NOMO-1 treated with DMSO at 0.1 percent for 48 hours (cell line): ENCODE results near the gene CST9L.
"Not testable (repeated sequence)": the region's sequence is repeated elsewhere in the genome, so short reads cannot be mapped to it uniquely, and the experiment has no call there.

Source experiments
- DNase-seq: peaks from one replicate; lab custom pipeline; 2025; ENCODE audit not compliant: unreplicated experiment; lab: John Stamatoyannopoulos, UW

CST9L gene

GRCh38 chr20:23586735-23587525 is 18.6 kb upstream of the CST9L start:
- DNase-seq: no peak

- no peak for DNase-seq
Observed at GRCh38 chr20:23585808-23586734, 17.8 kb upstream of the CST9L start.

- DNase-seq: no peak
Observed at GRCh38 chr20:23585449-23585807, 17.1 kb upstream of the CST9L start.

- no peak for DNase-seq
Observed at GRCh38 chr20:23584434-23585199, 16.3 kb upstream of the CST9L start.

- DNase-seq: no peak
Observed at GRCh38 chr20:23583526-23583925, 15.2 kb upstream of the CST9L start.

GRCh38 chr20:23582293-23582692 is 14.0 kb upstream of the CST9L start:
- no peak for DNase-seq

GRCh38 chr20:23581833-23582232 is 13.5 kb upstream of the CST9L start:
- not testable (repeated sequence) for DNase-seq

- no peak for DNase-seq
Observed at GRCh38 chr20:23574977-23575376, 6.7 kb upstream of the CST9L start.

- DNase-seq: no peak
Observed at GRCh38 chr20:23570178-23570760, 2.0 kb upstream of the CST9L start.

- no peak for DNase-seq
Observed at GRCh38 chr20:23569570-23569969, 1.3 kb upstream of the CST9L start.

GRCh38 chr20:23568971-23569330 is 667 bp upstream of the CST9L start:
- no peak for DNase-seq

- DNase-seq: no peak
Observed at GRCh38 chr20:23566199-23566932, 1.9 kb downstream of the CST9L start.

GRCh38 chr20:23565503-23566045 is 2.7 kb downstream of the CST9L start:
- DNase-seq: no peak

GRCh38 chr20:23564927-23565326 is 3.4 kb downstream of the CST9L start:
- DNase-seq: no peak

GRCh38 chr20:23562721-23563342 is 5.5 kb downstream of the CST9L start:
- no peak for DNase-seq

- no peak for DNase-seq
Observed at GRCh38 chr20:23554401-23554800, 13.9 kb downstream of the CST9L start.

- no peak for DNase-seq
Observed at GRCh38 chr20:23551786-23552185, 16.5 kb downstream of the CST9L start.

GRCh38 chr20:23551383-23551782 is 16.9 kb downstream of the CST9L start:
- no peak for DNase-seq

- DNase-seq: no peak
Observed at GRCh38 chr20:23550227-23550626, 18.1 kb downstream of the CST9L start.

- DNase-seq: no peak
Observed at GRCh38 chr20:23548408-23548807, 19.9 kb downstream of the CST9L start.
